ENCODE measurements around the gene SEMA5A.

The SEMA5A gene

GRCh38 chr5:9335754-9336495, 209.9 kb downstream of the SEMA5A start:
- Histone ChIP-seq H3K4me3 (ENCODE audit: low read depth in 1 of 2, low read length in 2 of 2) (no peak overlapping the region), H3K27ac (ENCODE audit: low read length) (no peak overlapping the region), H3K4me1 (ENCODE audit: control insufficient read depth in 1 of 2, insufficient read depth in 2 of 2, low read length in 2 of 2) (no peaks in the 10 kb centered on the region), H3K9me3 (ENCODE audit: control insufficient read depth in 1 of 2, low read length in 2 of 2) (no peaks in the 10 kb centered on the region), H3K27me3 (ENCODE audit: low read depth, low read length) (no peaks in the 10 kb centered on the region), H3K36me3 (ENCODE audit: control insufficient read depth in 1 of 2, insufficient read depth in 2 of 2, low read length in 2 of 2) (no peaks in the 10 kb centered on the region)

DNA sequence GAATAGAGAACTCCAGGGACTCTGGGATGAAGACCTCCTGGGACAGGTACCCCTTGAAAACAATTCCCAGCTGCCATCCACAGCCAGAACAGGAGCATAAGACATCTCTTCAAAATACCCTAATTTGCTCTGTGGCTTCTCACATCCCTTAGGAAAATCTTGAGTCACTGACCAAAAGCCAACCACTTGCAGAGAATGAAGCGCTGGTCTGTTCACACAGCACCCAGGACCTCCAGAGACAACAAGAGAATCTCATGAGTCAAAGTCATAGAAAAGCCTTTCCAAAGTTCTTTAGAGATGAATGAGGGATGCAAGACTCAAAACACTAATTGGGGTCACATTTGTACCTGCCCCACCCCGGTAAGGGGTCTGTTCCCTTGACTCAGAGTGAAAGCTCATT, 210.6 kb downstream of the SEMA5A start:
- Histone ChIP-seq H3K4me3 (ENCODE audit: low read depth in 1 of 2, low read length in 2 of 2) (no peak overlapping the region), H3K9me3 (ENCODE audit: control insufficient read depth in 1 of 2, low read length in 2 of 2) (no peaks in the 10 kb centered on the region), H3K4me1 (ENCODE audit: control insufficient read depth in 1 of 2, insufficient read depth in 2 of 2, low read length in 2 of 2) (no peaks in the 10 kb centered on the region), H3K36me3 (ENCODE audit: control insufficient read depth in 1 of 2, insufficient read depth in 2 of 2, low read length in 2 of 2) (no peaks in the 10 kb centered on the region), H3K27ac (ENCODE audit: low read length) (no peak overlapping the region), H3K27me3 (ENCODE audit: low read depth, low read length) (no peaks in the 10 kb centered on the region)

GRCh38 chr5:9332026-9332425, 213.8 kb downstream of the SEMA5A start:
- Histone ChIP-seq H3K9me3 (ENCODE audit: control insufficient read depth in 1 of 2, low read length in 2 of 2) (no peaks in the 10 kb centered on the region), H3K27ac (ENCODE audit: low read length) (no peak overlapping the region), H3K4me3 (ENCODE audit: low read depth in 1 of 2, low read length in 2 of 2) (no peak overlapping the region), H3K27me3 (ENCODE audit: low read depth, low read length) (no peaks in the 10 kb centered on the region), H3K4me1 (ENCODE audit: control insufficient read depth in 1 of 2, insufficient read depth in 2 of 2, low read length in 2 of 2) (no peaks in the 10 kb centered on the region), H3K36me3 (ENCODE audit: control insufficient read depth in 1 of 2, insufficient read depth in 2 of 2, low read length in 2 of 2) (no peaks in the 10 kb centered on the region)

DNA sequence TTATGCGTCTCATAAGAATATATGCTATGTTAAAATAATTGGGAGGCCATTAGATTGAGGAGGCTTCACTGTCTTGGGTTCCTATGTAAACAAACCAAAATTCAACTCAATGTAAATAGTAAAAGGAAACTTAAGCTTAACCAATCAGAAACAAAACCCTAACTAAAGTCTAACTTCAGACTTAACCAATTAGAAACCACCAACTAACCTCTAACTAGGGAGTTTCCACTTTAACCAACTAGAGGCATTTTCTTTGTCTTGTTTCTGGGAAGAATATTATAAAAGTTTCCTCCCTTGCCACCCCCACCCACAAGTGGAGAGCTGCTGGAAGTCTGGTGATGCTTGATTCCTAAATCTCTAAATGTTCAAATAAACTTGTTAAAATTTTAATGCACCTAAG, 214.5 kb downstream of the SEMA5A start:
- Histone ChIP-seq H3K27ac (ENCODE audit: low read length) (no peak overlapping the region), H3K36me3 (ENCODE audit: control insufficient read depth in 1 of 2, insufficient read depth in 2 of 2, low read length in 2 of 2) (no peaks in the 10 kb centered on the region), H3K4me3 (ENCODE audit: low read depth in 1 of 2, low read length in 2 of 2) (no peak overlapping the region), H3K27me3 (ENCODE audit: low read depth, low read length) (no peaks in the 10 kb centered on the region), H3K4me1 (ENCODE audit: control insufficient read depth in 1 of 2, insufficient read depth in 2 of 2, low read length in 2 of 2) (no peaks in the 10 kb centered on the region), H3K9me3 (ENCODE audit: control insufficient read depth in 1 of 2, low read length in 2 of 2) (no peaks in the 10 kb centered on the region)

DNA sequence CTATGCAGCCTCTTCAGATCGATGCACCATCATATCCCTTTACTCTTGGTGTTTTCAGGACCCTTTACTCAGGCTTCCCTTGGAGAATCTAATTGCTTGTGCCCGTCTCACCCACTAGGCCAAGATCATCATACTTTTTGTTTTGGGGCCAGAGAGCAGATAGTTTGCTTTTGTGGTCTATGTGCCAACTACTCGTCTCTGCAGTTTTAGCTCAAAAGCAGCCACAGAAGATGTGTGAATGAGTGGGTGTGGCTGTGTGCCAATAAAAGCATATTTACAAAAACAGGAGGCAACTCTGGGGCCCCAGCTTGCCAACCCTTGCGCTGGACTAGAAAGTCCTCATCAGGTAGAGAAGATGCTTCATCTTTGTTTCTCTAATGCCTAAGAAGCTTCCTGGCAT, 216.8 kb downstream of the SEMA5A start:
- Histone ChIP-seq H3K27me3 (ENCODE audit: low read depth, low read length) (no peaks in the 10 kb centered on the region), H3K9me3 (ENCODE audit: control insufficient read depth in 1 of 2, low read length in 2 of 2) (no peaks in the 10 kb centered on the region), H3K27ac (ENCODE audit: low read length) (no peak overlapping the region), H3K4me3 (ENCODE audit: low read depth in 1 of 2, low read length in 2 of 2) (no peak overlapping the region), H3K36me3 (ENCODE audit: control insufficient read depth in 1 of 2, insufficient read depth in 2 of 2, low read length in 2 of 2) (no peaks in the 10 kb centered on the region), H3K4me1 (ENCODE audit: control insufficient read depth in 1 of 2, insufficient read depth in 2 of 2, low read length in 2 of 2) (no peaks in the 10 kb centered on the region)

GRCh38 chr5:9325549-9325948, 220.3 kb downstream of the SEMA5A start:
- H3K27ac ChIP-seq (ENCODE audit: low read length), result no peak overlapping the region
- H3K9me3 ChIP-seq (ENCODE audit: control insufficient read depth in 1 of 2, low read length in 2 of 2), result no peaks in the 10 kb centered on the region
- no peak overlapping the region for H3K4me3 ChIP-seq (ENCODE audit: low read depth in 1 of 2, low read length in 2 of 2)
- H3K36me3 ChIP-seq (ENCODE audit: control insufficient read depth in 1 of 2, insufficient read depth in 2 of 2, low read length in 2 of 2), result no peaks in the 10 kb centered on the region
- no peaks in the 10 kb centered on the region for H3K4me1 ChIP-seq (ENCODE audit: control insufficient read depth in 1 of 2, insufficient read depth in 2 of 2, low read length in 2 of 2)
- no peaks in the 10 kb centered on the region for H3K27me3 ChIP-seq (ENCODE audit: low read depth, low read length)

- no peaks in the 10 kb centered on the region for H3K4me1 ChIP-seq (ENCODE audit: control insufficient read depth in 1 of 2, insufficient read depth in 2 of 2, low read length in 2 of 2)
Observed at GRCh38 chr5:9324348-9325077, 221.4 kb downstream of the SEMA5A start.

GRCh38 chr5:9320652-9321051, 225.2 kb downstream of the SEMA5A start:
- no peaks in the 10 kb centered on the region for H3K9me3 ChIP-seq (ENCODE audit: control insufficient read depth in 1 of 2, low read length in 2 of 2)
- H3K27ac ChIP-seq (ENCODE audit: low read length), result no peak overlapping the region

More at GRCh38 chr5:9324348-9325077, 221.4 kb downstream of the SEMA5A start:
- Histone ChIP-seq H3K9me3 (ENCODE audit: control insufficient read depth in 1 of 2, low read length in 2 of 2) (no peaks in the 10 kb centered on the region), H3K36me3 (ENCODE audit: control insufficient read depth in 1 of 2, insufficient read depth in 2 of 2, low read length in 2 of 2) (no peaks in the 10 kb centered on the region), H3K4me3 (ENCODE audit: low read depth in 1 of 2, low read length in 2 of 2) (no peak overlapping the region), H3K27ac (ENCODE audit: low read length) (no peak overlapping the region), H3K27me3 (ENCODE audit: low read depth, low read length) (no peaks in the 10 kb centered on the region)

GRCh38 chr5:9318031-9318430, 227.8 kb downstream of the SEMA5A start:
- H3K4me3 ChIP-seq (ENCODE audit: low read depth in 1 of 2, low read length in 2 of 2), result no peak overlapping the region
- no peaks in the 10 kb centered on the region for H3K27me3 ChIP-seq (ENCODE audit: low read depth, low read length)
- no peaks in the 10 kb centered on the region for H3K36me3 ChIP-seq (ENCODE audit: control insufficient read depth in 1 of 2, insufficient read depth in 2 of 2, low read length in 2 of 2)
- no peaks in the 10 kb centered on the region for H3K9me3 ChIP-seq (ENCODE audit: control insufficient read depth in 1 of 2, low read length in 2 of 2)
- H3K27ac ChIP-seq (ENCODE audit: low read length), result no peak overlapping the region
- no peaks in the 10 kb centered on the region for H3K4me1 ChIP-seq (ENCODE audit: control insufficient read depth in 1 of 2, insufficient read depth in 2 of 2, low read length in 2 of 2)

More at GRCh38 chr5:9320652-9321051, 225.2 kb downstream of the SEMA5A start:
- H3K27me3 ChIP-seq (ENCODE audit: low read depth, low read length), result no peaks in the 10 kb centered on the region
- H3K36me3 ChIP-seq (ENCODE audit: control insufficient read depth in 1 of 2, insufficient read depth in 2 of 2, low read length in 2 of 2), result no peaks in the 10 kb centered on the region
- H3K4me1 ChIP-seq (ENCODE audit: control insufficient read depth in 1 of 2, insufficient read depth in 2 of 2, low read length in 2 of 2), result no peaks in the 10 kb centered on the region
- H3K4me3 ChIP-seq (ENCODE audit: low read depth in 1 of 2, low read length in 2 of 2), result no peak overlapping the region

DNA sequence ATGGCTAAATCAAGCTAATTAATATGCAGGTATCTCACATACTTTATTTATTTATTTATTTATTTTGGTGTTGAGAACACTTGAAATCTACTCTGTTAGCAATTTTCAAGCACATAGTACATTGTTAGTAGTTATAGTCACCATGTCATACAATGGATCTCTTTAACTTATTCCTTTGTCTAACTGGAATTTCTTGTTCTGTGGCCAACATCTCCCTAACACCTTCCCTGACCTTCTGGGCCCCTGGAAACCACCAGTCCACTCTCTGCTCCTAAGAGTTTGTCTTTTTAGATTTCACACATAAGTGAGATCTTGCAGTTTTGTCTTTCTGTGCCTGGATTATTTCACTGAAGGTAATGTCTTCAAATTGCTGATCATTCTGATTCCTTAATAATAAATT, 229.1 kb downstream of the SEMA5A start:
- H3K4me3 ChIP-seq (ENCODE audit: low read depth in 1 of 2, low read length in 2 of 2), result no peak overlapping the region
- no peaks in the 10 kb centered on the region for H3K4me1 ChIP-seq (ENCODE audit: control insufficient read depth in 1 of 2, insufficient read depth in 2 of 2, low read length in 2 of 2)
- H3K9me3 ChIP-seq (ENCODE audit: control insufficient read depth in 1 of 2, low read length in 2 of 2), result no peaks in the 10 kb centered on the region
- H3K36me3 ChIP-seq (ENCODE audit: control insufficient read depth in 1 of 2, insufficient read depth in 2 of 2, low read length in 2 of 2), result no peaks in the 10 kb centered on the region
- no peaks in the 10 kb centered on the region for H3K27me3 ChIP-seq (ENCODE audit: low read depth, low read length)
- H3K27ac ChIP-seq (ENCODE audit: low read length), result no peak overlapping the region

DNA sequence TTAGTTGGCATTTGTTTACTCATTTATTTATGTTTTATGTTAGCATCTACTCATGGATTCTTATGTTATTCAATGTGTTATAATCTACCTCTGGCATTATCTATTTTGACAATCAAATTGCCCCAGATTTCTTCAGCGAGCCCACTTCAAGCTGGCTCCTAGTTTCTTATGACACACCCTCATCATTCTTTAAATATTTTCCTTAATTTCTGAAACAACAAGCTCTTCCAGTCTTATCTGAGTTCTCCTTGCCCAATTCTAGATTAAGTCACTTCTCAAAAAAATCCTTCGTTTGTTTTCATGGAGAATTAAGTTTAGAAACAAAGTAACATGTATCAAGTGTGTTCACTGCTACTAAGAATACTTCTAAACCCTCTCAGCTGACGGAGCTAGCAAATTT, 229.8 kb downstream of the SEMA5A start:
- no peaks in the 10 kb centered on the region for H3K36me3 ChIP-seq (ENCODE audit: control insufficient read depth in 1 of 2, insufficient read depth in 2 of 2, low read length in 2 of 2)
- H3K4me1 ChIP-seq (ENCODE audit: control insufficient read depth in 1 of 2, insufficient read depth in 2 of 2, low read length in 2 of 2), result no peaks in the 10 kb centered on the region
- no peaks in the 10 kb centered on the region for H3K27me3 ChIP-seq (ENCODE audit: low read depth, low read length)
- no peaks in the 10 kb centered on the region for H3K9me3 ChIP-seq (ENCODE audit: control insufficient read depth in 1 of 2, low read length in 2 of 2)
- H3K4me3 ChIP-seq (ENCODE audit: low read depth in 1 of 2, low read length in 2 of 2), result no peak overlapping the region
- H3K27ac ChIP-seq (ENCODE audit: low read length), result no peak overlapping the region
